ENCODE results near the gene ZNF480.
A peak's percentile ranks its signal among the peaks of the same experiment; 100 is the strongest.
"Not testable (repeated sequence)": the region's sequence is repeated elsewhere in the genome, so short reads cannot be mapped to it uniquely, and the experiment has no call there.

ZNF480 gene

GRCh38 chr19:52296773-52297600, at the start of gene ZNF480:
TSS of gene ZNF480 (plus strand) at chr19:52297169. CDS start at chr19:52300413, 3,244 bp downstream.
- DNase-seq (ENCODE audit: extremely low read depth in 1 of 2, low read depth in 1 of 2), result peak; percentile 57 to 87

- peak in 1 of 2 donors; percentile 42 for DNase-seq (ENCODE audit: extremely low read depth in 1 of 2, low read depth in 1 of 2)
Observed at GRCh38 chr19:52248241-52248640, 48.7 kb upstream of the ZNF480 start.

GRCh38 chr19:52258426-52258825, 38.5 kb upstream of the ZNF480 start:
- no peak for DNase-seq (ENCODE audit: extremely low read depth in 1 of 2, low read depth in 1 of 2)

GRCh38 chr19:52265556-52265955, 31.4 kb upstream of the ZNF480 start:
- not testable (repeated sequence) for DNase-seq (ENCODE audit: extremely low read depth in 1 of 2, low read depth in 1 of 2)

GRCh38 chr19:52269338-52270261, 27.4 kb upstream of the ZNF480 start, which contains the start of gene ZNF766:
TSS of gene ZNF766 (plus strand) at chr19:52269587. CDS start at chr19:52269614, 27 bp downstream.
- DNase-seq (ENCODE audit: extremely low read depth in 1 of 2, low read depth in 1 of 2), result peak; percentile 89 to 96

GRCh38 chr19:52270266-52270885, 26.6 kb upstream of the ZNF480 start:
- DNase-seq (ENCODE audit: extremely low read depth in 1 of 2, low read depth in 1 of 2), result no peak

GRCh38 chr19:52273301-52273700, 23.7 kb upstream of the ZNF480 start:
- DNase-seq (ENCODE audit: extremely low read depth in 1 of 2, low read depth in 1 of 2), result no peak

GRCh38 chr19:52274191-52274590, 22.8 kb upstream of the ZNF480 start:
- DNase-seq (ENCODE audit: extremely low read depth in 1 of 2, low read depth in 1 of 2), result no peak

- DNase-seq (ENCODE audit: extremely low read depth in 1 of 2, low read depth in 1 of 2), result no peak
Observed at GRCh38 chr19:52275988-52276387, 21.0 kb upstream of the ZNF480 start.

- DNase-seq (ENCODE audit: extremely low read depth in 1 of 2, low read depth in 1 of 2), result no peak
Observed at GRCh38 chr19:52277471-52277870, 19.5 kb upstream of the ZNF480 start.

GRCh38 chr19:52286256-52286655, 10.7 kb upstream of the ZNF480 start:
- DNase-seq (ENCODE audit: extremely low read depth in 1 of 2, low read depth in 1 of 2), result no peak

- DNase-seq (ENCODE audit: extremely low read depth in 1 of 2, low read depth in 1 of 2), result no peak
Observed at GRCh38 chr19:52291781-52292180, 5.2 kb upstream of the ZNF480 start.

GRCh38 chr19:52292946-52293345, 4.0 kb upstream of the ZNF480 start:
- DNase-seq (ENCODE audit: extremely low read depth in 1 of 2, low read depth in 1 of 2), result not testable (repeated sequence)

- no peak for DNase-seq (ENCODE audit: extremely low read depth in 1 of 2, low read depth in 1 of 2)
Observed at GRCh38 chr19:52296400-52296772, 583 bp upstream of the ZNF480 start.

- DNase-seq (ENCODE audit: extremely low read depth in 1 of 2, low read depth in 1 of 2), result no peak
Observed at GRCh38 chr19:52297601-52298364, 814 bp downstream of the ZNF480 start.

- no peak for DNase-seq (ENCODE audit: extremely low read depth in 1 of 2, low read depth in 1 of 2)
Observed at GRCh38 chr19:52307275-52307674, 10.3 kb downstream of the ZNF480 start.

- no peak for DNase-seq (ENCODE audit: extremely low read depth in 1 of 2, low read depth in 1 of 2)
Observed at GRCh38 chr19:52322429-52322828, 25.5 kb downstream of the ZNF480 start.

GRCh38 chr19:52331757-52332156, 34.8 kb downstream of the ZNF480 start:
- DNase-seq (ENCODE audit: extremely low read depth in 1 of 2, low read depth in 1 of 2), result no peak

GRCh38 chr19:52335768-52336116, 38.8 kb downstream of the ZNF480 start:
- no peak for DNase-seq (ENCODE audit: extremely low read depth in 1 of 2, low read depth in 1 of 2)

- DNase-seq (ENCODE audit: extremely low read depth in 1 of 2, low read depth in 1 of 2), result peak; percentile 53 to 73
Observed at GRCh38 chr19:52336117-52336790, 39.3 kb downstream of the ZNF480 start, which contains the start of gene ZNF610. TSS of gene ZNF610 (plus strand) at chr19:52336243. CDS start at chr19:52349173, 12,930 bp downstream.
